Measurements from ENCODE around the gene RBMS1.

RBMS1 gene

GRCh38 chr2:160317181-160318099, 176.2 kb downstream of the RBMS1 start:
- no peak for DNase-seq (ENCODE audit: extremely low spot score)
- CTCF ChIA-PET = interaction anchor here (1.4 kb wide), 1 partner anchor 17 kb away, joined by 4 read pairs; no protein-coding TSS in a partner anchor
- no peak for TF ChIP-seq CTCF (IDR thresholded peaks at IDR 0.05; ENCODE audit: control extremely low read depth, extremely low read depth, low read depth, missing control alignments)
- POLR2A ChIA-PET = no interaction called here

- ChIA-PET POLR2A (no interaction called here), CTCF (interaction anchor here (0.6 to 3.3 kb wide), 3 partner anchors 9 to 666 kb away, joined by 3 to 22 read pairs (median 4); no protein-coding TSS in a partner anchor)
- DNase-seq (ENCODE audit: extremely low spot score) = no peak
- TF ChIP-seq CTCF (IDR thresholded peaks at IDR 0.05; ENCODE audit: control extremely low read depth, extremely low read depth, low read depth, missing control alignments) = no peak
Measured at GRCh38 chr2:160315337-160315736, 178.3 kb downstream of the RBMS1 start.

- ChIA-PET CTCF (interaction anchor here (0.9 to 1.7 kb wide), 2 partner anchors 15 to 20 kb away, joined by 3 to 4 read pairs; no protein-coding TSS in a partner anchor), POLR2A (no interaction called here)
- DNase-seq (ENCODE audit: extremely low spot score) = no peak
- TF ChIP-seq CTCF (IDR thresholded peaks at IDR 0.05; ENCODE audit: control extremely low read depth, extremely low read depth, low read depth, missing control alignments) = no peak
Measured at GRCh38 chr2:160310118-160310828, 183.3 kb downstream of the RBMS1 start.

- POLR2A ChIA-PET = no interaction called here
- CTCF ChIA-PET = interaction anchor here (1.7 kb wide), 1 partner anchor 16 kb away, joined by 4 read pairs; no protein-coding TSS in a partner anchor
- no peak for DNase-seq (ENCODE audit: extremely low spot score)
- no peak for TF ChIP-seq CTCF (IDR thresholded peaks at IDR 0.05; ENCODE audit: control extremely low read depth, extremely low read depth, low read depth, missing control alignments)
Measured at GRCh38 chr2:160309585-160309984, 184.0 kb downstream of the RBMS1 start.

GRCh38 chr2:160308915-160309314, 184.7 kb downstream of the RBMS1 start:
- ChIA-PET POLR2A (no interaction called here), CTCF (interaction anchor here (1.7 kb wide), 1 partner anchor 16 kb away, joined by 4 read pairs; no protein-coding TSS in a partner anchor)
- TF ChIP-seq CTCF (IDR thresholded peaks at IDR 0.05; ENCODE audit: control extremely low read depth, extremely low read depth, low read depth, missing control alignments) = no peak
- no peak for DNase-seq (ENCODE audit: extremely low spot score)

GRCh38 chr2:160308476-160308875, 185.1 kb downstream of the RBMS1 start:
- CTCF ChIA-PET = no interaction called here
- POLR2A ChIA-PET = no interaction called here
- TF ChIP-seq CTCF (IDR thresholded peaks at IDR 0.05; ENCODE audit: control extremely low read depth, extremely low read depth, low read depth, missing control alignments) = no peak
- DNase-seq (ENCODE audit: extremely low spot score) = no peak

All from GM10248 (cell line).